ENCODE data around the gene DNAJC22. TPM values are rescaled to one million over a fixed set of nuclear protein-coding genes. Genes with fewer than 3 reads are reported as not detected.

DNAJC22 gene
- total and polyA plus RNA-seq, 9 of the 15 experiments (the other 6 are each of a cell fraction or from before 2014, with no cell fraction given) = 0.10 to 1.2 (median 0.47) TPM

GRCh38 chr12:49366652-49367380 is 20.1 kb downstream of the DNAJC22 start (continued):
- TF ChIP-seq HMBOX1 (IDR thresholded peaks at IDR 0.05) (no peak), TARDBP (IDR thresholded peaks at IDR 0.05) (peak; percentile 52; the same call in 1 of the 2 replicates), ZBTB7A (IDR thresholded peaks at IDR 0.05; ENCODE audit: borderline replicate concordance, control insufficient read depth, low read depth, low read length) (peak; percentile 89; the same call in 1 of the 2 replicates), PKNOX1 (IDR thresholded peaks at IDR 0.05) (peak; percentile 30; the same call in 1 of the 2 replicates), TCF7 (IDR thresholded peaks at IDR 0.05; ENCODE audit: borderline replicate concordance) (no peak), XRCC4 (IDR thresholded peaks at IDR 0.05; ENCODE audit: extremely low read depth, insufficient read depth, insufficient read length) (no peak), MEF2A (IDR thresholded peaks at IDR 0.05; ENCODE audit: control insufficient read depth, low read depth, low read length) (no peak), ZNF224 (CRISPR knock-in tag; IDR thresholded peaks at IDR 0.05) (no peak), DIDO1 (tag; IDR thresholded peaks at IDR 0.05; ENCODE audit: low read depth) (no peak), ZZZ3 (IDR thresholded peaks at IDR 0.05) (no peak), ZBTB1 (CRISPR knock-in tag; IDR thresholded peaks at IDR 0.05; ENCODE audit: borderline replicate concordance, low read depth) (no peak), CLOCK (CRISPR knock-in tag; IDR thresholded peaks at IDR 0.05; ENCODE audit: borderline replicate concordance) (no peak), BRD9 (IDR thresholded peaks at IDR 0.05; ENCODE audit: low read depth, partially characterized antibody) (peak; percentile 25), GABPA (tag; conservative IDR thresholded peaks at IDR 0.05; ENCODE audit: low read depth) (peak; percentile 54), FOS (IDR thresholded peaks at IDR 0.05; ENCODE audit: extremely low read depth, insufficient read length) (no peak), RFX1 (IDR thresholded peaks at IDR 0.05) (no peak), THRB (CRISPR knock-in tag; conservative IDR thresholded peaks at IDR 0.05) (no peak), STAT5A (IDR thresholded peaks at IDR 0.05; ENCODE audit: borderline replicate concordance, low read length) (no peak), EP300 (IDR thresholded peaks at IDR 0.05; ENCODE audit: low read length) (no peak), SIX5 (IDR thresholded peaks at IDR 0.05; ENCODE audit: borderline replicate concordance in 1 of 2, insufficient read depth in 1 of 2, low read depth in 1 of 2, low read length in 2 of 2) (no peak), RBM14 (IDR thresholded peaks at IDR 0.05; ENCODE audit: borderline replicate concordance, insufficient read depth, low read depth, low read length) (no peak), ZNF431 (CRISPR knock-in tag; IDR thresholded peaks at IDR 0.05) (no peak)
